ENCODE results near the gene TADA2B. TPM values are rescaled to one million over a fixed set of nuclear protein-coding genes. Genes with fewer than 3 reads are reported as not detected.

TADA2B gene
- total RNA-seq, 4 donors from 2014 or later, result 11.7 to 30.0 (median 13.1) TPM

GRCh38 chr4:7060346-7061150 is 17.4 kb downstream of the TADA2B start:
- TF ChIP-seq, protein P1, sequence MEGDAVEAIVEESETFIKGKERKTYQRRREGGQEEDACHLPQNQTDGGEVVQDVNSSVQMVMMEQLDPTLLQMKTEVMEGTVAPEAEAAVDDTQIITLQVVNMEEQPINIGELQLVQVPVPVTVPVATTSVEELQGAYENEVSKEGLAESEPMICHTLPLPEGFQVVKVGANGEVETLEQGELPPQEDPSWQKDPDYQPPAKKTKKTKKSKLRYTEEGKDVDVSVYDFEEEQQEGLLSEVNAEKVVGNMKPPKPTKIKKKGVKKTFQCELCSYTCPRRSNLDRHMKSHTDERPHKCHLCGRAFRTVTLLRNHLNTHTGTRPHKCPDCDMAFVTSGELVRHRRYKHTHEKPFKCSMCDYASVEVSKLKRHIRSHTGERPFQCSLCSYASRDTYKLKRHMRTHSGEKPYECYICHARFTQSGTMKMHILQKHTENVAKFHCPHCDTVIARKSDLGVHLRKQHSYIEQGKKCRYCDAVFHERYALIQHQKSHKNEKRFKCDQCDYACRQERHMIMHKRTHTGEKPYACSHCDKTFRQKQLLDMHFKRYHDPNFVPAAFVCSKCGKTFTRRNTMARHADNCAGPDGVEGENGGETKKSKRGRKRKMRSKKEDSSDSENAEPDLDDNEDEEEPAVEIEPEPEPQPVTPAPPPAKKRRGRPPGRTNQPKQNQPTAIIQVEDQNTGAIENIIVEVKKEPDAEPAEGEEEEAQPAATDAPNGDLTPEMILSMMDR (IDR thresholded peaks at IDR 0.05; ENCODE audit: low read depth), result no peak

DNA sequence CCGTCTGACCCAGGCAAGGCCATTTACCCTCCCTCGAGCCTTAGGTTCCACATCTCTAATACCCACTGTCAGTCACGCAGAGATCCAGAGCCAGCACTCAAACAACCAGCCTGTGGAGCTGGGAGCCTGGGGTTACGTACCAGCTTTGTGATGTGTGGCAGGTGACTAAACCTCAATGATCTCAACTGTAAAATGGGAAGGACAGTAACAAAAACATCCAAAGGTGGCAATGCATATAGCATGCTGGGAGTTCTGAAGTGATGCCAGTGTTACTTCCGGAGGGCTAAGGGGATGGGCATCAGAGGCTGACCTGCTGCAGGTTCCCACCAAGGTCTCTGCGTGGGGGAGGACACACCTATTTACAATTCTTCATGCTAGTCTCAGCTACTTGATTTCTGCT is 18.6 kb downstream of the TADA2B start:
- TF ChIP-seq, protein P1 (IDR thresholded peaks at IDR 0.05; ENCODE audit: low read depth), result no peak

GRCh38 chr4:7062816-7063215 is 19.6 kb downstream of the TADA2B start:
- TF ChIP-seq, protein P1 (IDR thresholded peaks at IDR 0.05; ENCODE audit: low read depth), result no peak

GRCh38 chr4:7063362-7063761 is 20.2 kb downstream of the TADA2B start:
- TF ChIP-seq, protein P1 (IDR thresholded peaks at IDR 0.05; ENCODE audit: low read depth), result no peak

DNA sequence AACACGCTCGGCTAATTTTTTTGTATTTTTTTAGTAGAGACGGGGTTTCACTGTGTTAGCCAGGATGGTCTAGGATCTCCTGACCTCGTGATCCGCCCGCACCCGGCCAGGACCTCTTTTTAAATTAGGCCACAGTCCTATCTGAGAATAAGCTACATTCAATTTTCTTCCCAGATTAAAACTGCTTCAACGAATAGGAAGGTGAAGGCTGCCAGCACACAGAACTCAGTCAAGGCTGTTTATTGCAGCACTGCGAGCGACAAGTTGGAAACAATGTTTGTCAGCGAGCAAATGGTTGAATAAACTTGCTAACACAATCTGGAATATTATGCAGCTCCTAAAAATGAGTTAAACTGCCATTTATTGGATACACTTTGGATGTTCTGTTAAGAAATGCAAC is 22.8 kb downstream of the TADA2B start:
- TF ChIP-seq, protein P1 (IDR thresholded peaks at IDR 0.05; ENCODE audit: low read depth), result no peak

DNA sequence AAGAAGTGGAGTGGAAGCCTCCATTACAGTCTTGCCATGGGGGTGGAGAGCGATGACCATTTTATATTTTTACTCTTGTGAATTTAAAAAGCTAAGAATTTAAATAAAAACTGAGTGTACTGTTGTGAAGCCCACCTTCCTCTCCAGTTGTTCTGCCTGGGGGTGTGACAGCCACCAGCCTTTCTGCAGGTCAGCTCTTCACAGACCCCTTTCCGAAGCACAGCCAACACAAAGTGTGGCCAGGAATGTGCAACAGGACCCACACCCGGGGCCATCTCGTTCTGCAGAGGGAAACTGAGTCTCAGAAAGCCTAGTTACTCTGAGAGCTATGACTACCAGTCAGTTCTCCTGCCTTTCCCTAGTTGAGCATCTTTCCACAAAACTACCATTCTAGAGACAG is 23.3 kb downstream of the TADA2B start:
- TF ChIP-seq, protein P1 (IDR thresholded peaks at IDR 0.05; ENCODE audit: low read depth), result no peak

DNA sequence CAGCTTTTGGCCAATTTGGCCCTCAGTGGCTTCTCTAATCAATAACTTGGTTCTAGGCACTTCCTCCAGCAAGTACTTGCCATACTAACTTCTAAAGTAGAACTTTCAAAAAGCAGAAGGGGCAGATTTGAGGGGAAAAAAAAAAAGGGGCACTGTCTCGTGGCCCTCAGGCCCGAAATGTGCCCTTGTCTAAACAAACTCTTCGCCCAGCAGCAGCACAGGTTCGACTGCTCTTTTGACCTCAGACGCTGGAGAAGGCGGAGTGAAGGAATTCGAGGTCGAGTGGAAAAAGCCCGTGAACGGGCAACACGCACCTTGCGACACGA is 23.9 kb downstream of the TADA2B start:
- TF ChIP-seq, protein P1 (IDR thresholded peaks at IDR 0.05; ENCODE audit: low read depth), result no peak
